Spleen (tissue), 7 donors: ENCODE measurements around the gene CHRNA7.
"Not testable (repeated sequence)": the region's sequence is repeated elsewhere in the genome, so short reads cannot be mapped to it uniquely, and the experiment has no call there.

Experiments
- CTCF ChIP-seq, 11 experiments: fragments of 200-600 bp in 7 of 11; fragments of 450-650 bp in 4 of 11; sonication (generic) in 4 of 11; IDR thresholded peaks in 8 of 11; conservative IDR thresholded peaks in 3 of 11; 1 replicate in 7 of 11; 2 replicates in 4 of 11; pipeline versions ENCODE4 v1.4.0 to v1.8.0; 2016 to 2021; ENCODE audit warnings: antibody characterized with exemption in 11 of 11, inconsistent platforms in 4 of 11, mild to moderate bottlenecking in 1 of 11
- POLR2A ChIP-seq, 3 donors: fragments of 450-650 bp; IDR thresholded peaks; one replicate each; pipeline ENCODE4 v1.5.1; 2017; ENCODE audit warnings: antibody characterized with exemption in 3 of 3, mild to moderate bottlenecking in 1 of 3
- POLR2AphosphoS5 ChIP-seq, 3 donors: sonication (generic); formaldehyde crosslinking; IDR thresholded peaks; one replicate each; pipeline ENCODE4 v1.5.1; 2017; ENCODE audit warnings: antibody characterized with exemption in 3 of 3
- donor health status: DM: no; HTN: no; CAD: no; lungs with moderate emphysema.
- donor health status: DM: no; HTN: no; CAD: no.
- donor health status: DM: no; HTN: no; CAD: no.

- TF ChIP-seq CTCF (IDR thresholded peaks at IDR 0.05 in 8 of 11, conservative IDR thresholded peaks at IDR 0.05 in 3 of 11); POLR2A (IDR thresholded peaks at IDR 0.05); POLR2AphosphoS5 (IDR thresholded peaks at IDR 0.05): not testable (repeated sequence)
These were observed 163.5 kb downstream of the CHRNA7 start for GRCh38 chr15:32193780-32194179.
